HG02943 (cell line): Measurements from ENCODE around the gene ZNF583.

Experiments
- ATAC-seq: cut with Tn5 transposase; IDR thresholded peaks from one replicate; pipeline ENCODE4 v1.9.1; 2021; ENCODE audit warnings: mild to moderate bottlenecking, low read depth, moderate library complexity; ENCODE audit not compliant: unreplicated experiment

The ZNF583 gene

GRCh38 chr19:56441206-56441792, 37.2 kb downstream of the ZNF583 start:
- ATAC-seq, result no peak

GRCh38 chr19:56474308-56474707, 70.2 kb downstream of the ZNF583 start:
- no peak for ATAC-seq

GRCh38 chr19:56476093-56476492, 72.0 kb downstream of the ZNF583 start:
- ATAC-seq, result no peak
